Body of pancreas (tissue), 4 donors: ENCODE data around the gene S100A2.

Source experiments
- POLR2A ChIP-seq, 3 donors: fragments of 450-650 bp; IDR thresholded peaks; one replicate each; pipeline ENCODE4 v1.6.1; 2016; ENCODE audit warnings: antibody characterized with exemption in 3 of 3, mild to moderate bottlenecking in 2 of 3
- TF ChIP-seq, protein P1 (sequence below), 7 experiments: fragments of 450-650 bp in 4 of 7; fragments of 200-600 bp in 3 of 7; sonication (generic) in 3 of 7; IDR thresholded peaks; one replicate each; pipeline ENCODE4 v1.5.1; 2016 to 2019; ENCODE audit warnings: antibody characterized with exemption in 7 of 7

DNA sequence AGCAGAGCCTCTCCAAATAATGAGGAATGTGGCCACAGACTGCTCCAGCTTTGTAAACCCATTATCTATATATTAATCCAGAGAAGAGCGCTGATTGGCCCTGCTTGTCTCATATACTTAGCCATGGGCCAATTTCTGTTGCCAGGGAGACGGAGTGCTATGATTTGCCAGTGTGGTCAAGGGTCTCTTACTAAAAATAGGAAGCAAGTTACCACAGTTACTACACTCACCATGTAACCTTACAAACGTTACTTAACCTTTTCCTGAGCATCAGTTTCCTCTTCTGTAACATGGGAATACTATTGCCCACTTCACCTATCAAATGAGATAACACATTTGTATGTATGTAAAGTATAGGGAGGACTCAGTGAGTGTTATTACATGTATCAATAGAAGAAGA is 7.7 kb upstream of the S100A2 start:
- no peak for TF ChIP-seq POLR2A (IDR thresholded peaks at IDR 0.05)
- TF ChIP-seq, protein P1, sequence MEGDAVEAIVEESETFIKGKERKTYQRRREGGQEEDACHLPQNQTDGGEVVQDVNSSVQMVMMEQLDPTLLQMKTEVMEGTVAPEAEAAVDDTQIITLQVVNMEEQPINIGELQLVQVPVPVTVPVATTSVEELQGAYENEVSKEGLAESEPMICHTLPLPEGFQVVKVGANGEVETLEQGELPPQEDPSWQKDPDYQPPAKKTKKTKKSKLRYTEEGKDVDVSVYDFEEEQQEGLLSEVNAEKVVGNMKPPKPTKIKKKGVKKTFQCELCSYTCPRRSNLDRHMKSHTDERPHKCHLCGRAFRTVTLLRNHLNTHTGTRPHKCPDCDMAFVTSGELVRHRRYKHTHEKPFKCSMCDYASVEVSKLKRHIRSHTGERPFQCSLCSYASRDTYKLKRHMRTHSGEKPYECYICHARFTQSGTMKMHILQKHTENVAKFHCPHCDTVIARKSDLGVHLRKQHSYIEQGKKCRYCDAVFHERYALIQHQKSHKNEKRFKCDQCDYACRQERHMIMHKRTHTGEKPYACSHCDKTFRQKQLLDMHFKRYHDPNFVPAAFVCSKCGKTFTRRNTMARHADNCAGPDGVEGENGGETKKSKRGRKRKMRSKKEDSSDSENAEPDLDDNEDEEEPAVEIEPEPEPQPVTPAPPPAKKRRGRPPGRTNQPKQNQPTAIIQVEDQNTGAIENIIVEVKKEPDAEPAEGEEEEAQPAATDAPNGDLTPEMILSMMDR (IDR thresholded peaks at IDR 0.05) = no peak
